IMR-90 (cell line): ENCODE results near the gene F2. TPM values are rescaled to one million over a fixed set of nuclear protein-coding genes. Genes with fewer than 3 reads are reported as not detected.

ENCODE experiments used
- ATAC-seq: fragments of 200-7000 bp; cut with Tn5 transposase; 2 replicates; pipeline ENCODE4 v1.9.1; 2020; ENCODE audit warnings: low read depth, mild to moderate bottlenecking, moderate library complexity
- BruUV-seq: library from RNA; stranded (reverse); fragments of 400-500 nt; replicated peaks from 2 replicates; lab custom pipeline; 2021; lab: Mats Ljungman, UMichigan
- CTCF ChIA-PET: fragments of 300-600 bp; formaldehyde crosslinking; extraction: SDS; loops from one replicate; lab custom pipeline; 2021; ENCODE audit warnings: antibody characterized with exemption; lab: Yijun Ruan, JAX
- POLR2A ChIA-PET: fragments of 300-600 bp; sonication (Branson Sonifier 250); formaldehyde crosslinking; loops from one replicate; lab custom pipeline; 2022; ENCODE audit warnings: antibody characterized with exemption; ENCODE audit not compliant: unreplicated experiment; lab: Charles Lee
- DNase-seq: peaks from one replicate; pipeline ENCODE4 v3.0.0; 2013
- H2AFZ ChIP-seq: replicated peaks from 2 replicates; pipeline ENCODE3; 2013; ENCODE audit warnings: low read length, mild to moderate bottlenecking; ENCODE audit not compliant: poor library complexity
- H2AK5ac ChIP-seq: 2 replicates; pipeline ENCODE4 v1.6.1; 2013; ENCODE audit warnings: low read depth, low read length, inconsistent platforms
- H2AK9ac ChIP-seq: replicated peaks from 2 replicates; pipeline ENCODE3; 2013; ENCODE audit warnings: mild to moderate bottlenecking, low read depth, low read length, moderate library complexity; ENCODE audit not compliant: poor library complexity
- H2BK120ac ChIP-seq: 2 replicates; pipeline ENCODE4 v1.6.1; 2013; ENCODE audit warnings: low read depth, low read length, inconsistent platforms
- H2BK15ac ChIP-seq: 3 replicates; pipeline ENCODE4 v1.6.1; 2013; ENCODE audit warnings: low read depth, low read length, inconsistent platforms
- H2BK20ac ChIP-seq: 2 replicates; pipeline ENCODE4 v1.6.1; 2013; ENCODE audit warnings: low read depth, mild to moderate bottlenecking, inconsistent platforms, low read length, moderate library complexity
- H2BK5ac ChIP-seq: 2 replicates; pipeline ENCODE4 v1.6.1; 2013; ENCODE audit warnings: mild to moderate bottlenecking, low read depth, low read length, inconsistent platforms; ENCODE audit not compliant: poor library complexity, severe bottlenecking
- H3K14ac ChIP-seq: replicated peaks from 2 replicates; pipeline ENCODE4 v1.6.1; 2013; ENCODE audit warnings: low read depth, low read length, inconsistent platforms
- H3K18ac ChIP-seq: 2 replicates; pipeline ENCODE4 v1.6.1; 2013; ENCODE audit warnings: low read depth, low read length, control low read depth
- H3K23ac ChIP-seq: 2 replicates; pipeline ENCODE4 v1.6.1; 2013; ENCODE audit warnings: low read depth, low read length, inconsistent platforms
- H3K27ac ChIP-seq: 2 replicates; pipeline ENCODE4 v1.5.1; 2013; ENCODE audit warnings: mild to moderate bottlenecking, control low read depth, low read length; ENCODE audit not compliant: insufficient read depth
- H3K27me3 ChIP-seq: 2 replicates; pipeline ENCODE4 v1.6.1; 2013; ENCODE audit warnings: low read length; ENCODE audit not compliant: control insufficient read depth, insufficient read depth
- H3K36me3 ChIP-seq: 2 replicates; pipeline ENCODE4 v1.6.1; 2013; ENCODE audit warnings: low read length, mixed read lengths; ENCODE audit not compliant: control insufficient read depth, insufficient read depth
- H3K4ac ChIP-seq: 2 replicates; pipeline ENCODE4 v1.6.1; 2013; ENCODE audit warnings: low read depth, low read length, inconsistent platforms
- H3K4me1 ChIP-seq: 2 replicates; pipeline ENCODE4 v1.6.1; 2013; ENCODE audit warnings: low read length, mixed read lengths; ENCODE audit not compliant: control insufficient read depth, insufficient read depth
- H3K4me2 ChIP-seq: 2 replicates; pipeline ENCODE4 v1.6.1; 2013; ENCODE audit warnings: low read depth, mild to moderate bottlenecking, control low read depth, low read length, moderate library complexity
- H3K4me3 ChIP-seq: 2 replicates; pipeline ENCODE4 v1.5.1; 2013; ENCODE audit warnings: low read depth, mild to moderate bottlenecking, control low read depth, low read length, moderate library complexity; ENCODE audit not compliant: insufficient read depth
- H3K56ac ChIP-seq: 2 replicates; pipeline ENCODE4 v1.6.1; 2013; ENCODE audit warnings: low read length, inconsistent platforms; ENCODE audit not compliant: insufficient read depth; ENCODE audit errors: extremely low read depth
- H3K79me1 ChIP-seq, 2 experiments: 2 replicates each; pipeline ENCODE4 v1.6.1; 2013; ENCODE audit warnings: low read length in 2 of 2, inconsistent platforms in 1 of 2, low read depth in 1 of 2
- H3K9ac ChIP-seq: 2 replicates; pipeline ENCODE4 v1.6.1; 2013; ENCODE audit warnings: low read depth, low read length, control low read depth
- H3K9me1 ChIP-seq: 2 replicates; pipeline ENCODE4 v1.6.1; 2013; ENCODE audit warnings: low read length, inconsistent platforms; ENCODE audit not compliant: insufficient read depth
- H3K9me3 ChIP-seq: 2 replicates; pipeline ENCODE4 v1.6.1; 2013; ENCODE audit warnings: low read length; ENCODE audit not compliant: control insufficient read depth, insufficient read depth
- H4K20me1 ChIP-seq: 2 replicates; pipeline ENCODE4 v1.6.1; 2013; ENCODE audit warnings: low read length, inconsistent platforms; ENCODE audit not compliant: insufficient read depth
- H4K5ac ChIP-seq: 2 replicates; pipeline ENCODE4 v1.6.1; 2013; ENCODE audit warnings: mild to moderate bottlenecking, low read depth, low read length, control low read depth
- H4K8ac ChIP-seq, 2 experiments: 2 replicates each; pipeline ENCODE4 v1.6.1; 2013; ENCODE audit warnings: low read depth in 2 of 2, low read length in 2 of 2, control low read depth in 1 of 2, inconsistent platforms in 1 of 2
- H4K91ac ChIP-seq: 2 replicates; pipeline ENCODE4 v1.6.1; 2013; ENCODE audit warnings: low read depth, low read length, inconsistent platforms; ENCODE audit not compliant: insufficient read depth
- BHLHE40 ChIP-seq: fragments of 150-350 bp; IDR thresholded peaks from 2 replicates; pipeline ENCODE4 v1.6.1; 2016; ENCODE audit warnings: mild to moderate bottlenecking, low read depth, low read length
- CEBPB ChIP-seq: IDR thresholded peaks from 2 replicates; pipeline ENCODE4 v1.6.1; 2012; ENCODE audit warnings: low read depth, low read length, improper control_type of control experiment
- FOS ChIP-seq: fragments of 150-350 bp; IDR thresholded peaks from 2 replicates; pipeline ENCODE4 v1.6.1; 2016; ENCODE audit warnings: low read depth, low read length
- NFE2L2 ChIP-seq: fragments of 150-350 bp; IDR thresholded peaks from 2 replicates; pipeline ENCODE4 v1.6.1; 2016; ENCODE audit warnings: low read depth, mild to moderate bottlenecking, low read length
- POLR2A ChIP-seq: IDR thresholded peaks from 2 replicates; pipeline ENCODE4 v1.6.1; 2012; ENCODE audit warnings: mild to moderate bottlenecking, low read depth, low read length
- RAD21 ChIP-seq: IDR thresholded peaks from 2 replicates; pipeline ENCODE4 v1.6.1; 2012; ENCODE audit warnings: low read length, improper control_type of control experiment
- RCOR1 ChIP-seq: IDR thresholded peaks from 2 replicates; pipeline ENCODE4 v1.6.1; 2012; ENCODE audit warnings: mild to moderate bottlenecking, low read length, improper control_type of control experiment; ENCODE audit not compliant: insufficient replicate concordance
- RFX5 ChIP-seq: IDR thresholded peaks from 2 replicates; pipeline ENCODE4 v1.8.0; 2012; ENCODE audit warnings: low read depth, mild to moderate bottlenecking, low read length, moderate library complexity
- WGBS, 2 experiments: methylation state at CpG; one replicate each; pipeline versions ENCODE4 v1.1.5 to v1.1.7; 2013; ENCODE audit warnings: missing lambda C conversion rate in 2 of 2; ENCODE audit not compliant: insufficient read length in 1 of 2; ENCODE audit errors: extremely low coverage in 2 of 2; 5-methylcytosine and 5-hydroxymethylcytosine counted together
- dilution Hi-C: fragments of 300-500 bp; cut with HindIII; formaldehyde crosslinking; loops from one replicate; pipeline ENCODE4 v1.14.3; 2018; ENCODE audit warnings: low sequenced_read_pairs; ENCODE audit not compliant: unreplicated experiment
- in situ Hi-C: fragments of 300-500 bp; cut with MboI; formaldehyde crosslinking; loops from 3 replicates; pipeline ENCODE4 v1.14.3; 2019; ENCODE audit warnings: low sequenced_read_pairs, inconsistent platforms, mixed read lengths
- intact Hi-C: fragments of 100-400 bp; cut with micrococcal nuclease; formaldehyde crosslinking; loops from 2 replicates; pipeline ENCODE4 v1.10.0; 2022
- polyA plus RNA-seq, 3 experiments: library from polyadenylated mRNA; depleted of rRNA; stranded (reverse); fragments of >200 nt; gene quantifications; 2 replicates each; pipeline ENCODE4 v1.2.3, GENCODE V29; 2012; ENCODE audit warnings: low replicate concordance in 1 of 3
- total RNA-seq: library from RNA; depleted of rRNA; stranded (reverse); fragments of >200 nt; gene quantifications from 2 replicates; pipeline ENCODE4 v1.2.3, GENCODE V29; 2012
- TF ChIP-seq, protein P1 (sequence below): fragments of 150-350 bp; IDR thresholded peaks from 2 replicates; pipeline ENCODE4 v1.6.1; 2016; ENCODE audit warnings: low read depth, mild to moderate bottlenecking, low read length, moderate library complexity, borderline replicate concordance
- TF ChIP-seq, protein P2 (sequence below): conservative IDR thresholded peaks from 2 replicates; pipeline ENCODE4 v1.5.1; 2012; ENCODE audit warnings: mild to moderate bottlenecking, low read depth, low read length, improper control_type of control experiment

F2 gene
- total and polyA plus RNA-seq, 2 of the 4 experiments (the other 2 are of a cell fraction) = not detected

DNA sequence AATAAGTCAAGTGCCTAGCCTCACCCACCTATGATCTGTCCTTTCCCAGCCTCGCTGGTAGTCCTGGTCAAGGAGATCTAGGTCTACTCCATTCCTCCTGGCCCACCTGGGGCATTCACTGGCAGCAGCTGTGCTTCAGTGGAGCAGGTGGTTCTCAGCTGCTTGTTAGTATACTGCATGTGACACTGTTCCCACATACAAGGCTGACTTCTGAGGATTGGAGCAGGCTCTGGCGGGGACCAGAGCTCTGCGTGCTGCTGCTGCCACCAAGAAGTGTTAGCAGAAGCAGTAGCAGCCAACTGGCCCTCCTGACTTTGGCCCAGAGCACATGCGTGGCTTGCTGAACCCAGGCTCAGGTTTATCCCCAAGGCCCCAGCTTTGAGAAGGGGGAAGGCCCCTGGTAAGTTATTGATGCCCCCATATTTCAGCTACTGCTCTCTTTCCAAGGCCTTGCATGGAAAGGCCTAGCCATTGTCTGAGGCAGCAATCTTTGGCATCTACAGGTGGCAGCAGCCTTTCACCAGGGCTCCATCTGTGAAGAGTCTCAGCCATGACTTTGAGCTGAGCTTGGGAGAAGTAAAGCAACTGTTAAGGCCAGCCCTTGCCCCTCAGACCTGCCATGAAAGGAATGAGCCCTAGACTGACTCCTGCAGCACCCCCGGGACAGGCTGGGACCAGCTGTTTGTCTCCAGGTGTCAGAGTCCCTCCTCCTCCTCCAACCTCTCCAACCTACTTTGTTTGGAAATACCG lies 45.1 kb upstream of the F2 start (continued):
- no peak for TF ChIP-seq NFE2L2

DNA sequence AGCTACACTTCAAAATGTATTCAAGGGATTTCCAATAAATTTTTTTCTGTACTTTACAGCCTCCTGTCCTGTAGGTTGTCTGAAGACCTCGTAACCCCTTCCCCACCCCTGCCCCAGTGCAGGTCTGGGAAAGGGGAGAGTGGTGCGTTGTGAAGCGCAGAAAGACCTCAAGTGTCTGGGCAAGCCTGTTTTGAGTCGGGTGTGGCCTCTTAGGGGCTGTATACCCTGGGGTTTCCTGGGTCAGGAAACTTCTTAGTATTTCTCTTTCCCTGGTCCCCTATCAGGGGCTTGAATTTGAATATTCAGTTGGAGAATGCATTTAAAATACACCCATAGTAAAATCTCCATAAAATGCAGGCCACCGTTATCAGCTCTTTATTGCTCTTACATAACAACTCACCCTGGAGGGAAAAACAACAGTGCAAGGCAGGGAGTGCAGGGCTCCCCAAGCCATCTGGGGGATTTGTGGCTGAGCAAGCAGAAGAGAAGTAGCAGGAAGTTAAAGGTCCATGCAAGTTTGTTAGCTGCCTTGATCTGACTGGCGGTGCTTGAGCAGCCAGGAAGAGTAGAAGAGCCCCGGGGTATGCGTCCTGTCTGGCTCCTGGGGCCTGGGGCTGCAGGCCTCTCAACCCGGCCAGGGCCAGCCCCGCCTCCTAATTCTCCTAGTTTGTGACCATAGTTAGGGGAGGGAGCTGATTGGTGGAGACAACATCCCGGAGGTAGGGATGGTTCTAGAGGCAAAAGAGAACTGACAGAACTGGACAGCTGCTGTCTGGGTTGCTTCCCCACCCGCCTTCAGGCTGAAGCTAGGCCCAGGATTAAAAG lies 44.3 kb upstream of the F2 start:
- Histone ChIP-seq H3K14ac (0 out of 2 replicates have a peak overlapping the region, but pooled peaks have one; percentile 52), H3K27ac (peak overlapping the region; percentile 22; the same call in 1 of the 2 replicates), H3K79me1 (peaks cover 0 to 6% of the 10 kb centered on the region in 2 experiments; a peak in 1 of 4 replicates), H3K4ac (peak overlapping the region; percentile 82), H2AK5ac (no peak overlapping the region), H3K9me3 (no peaks in the 10 kb centered on the region), H3K4me2 (no peak overlapping the region), H2AK9ac (peak overlapping the region; percentile 2), H3K9ac (no peak overlapping the region), H2AFZ (peak overlapping the region; percentile 3), H4K8ac (peak overlapping the region in 1 of 2 experiments; percentile 41; a peak in 2 of 4 replicates), H3K4me3 (no peak overlapping the region), H3K56ac (no peak overlapping the region), H3K4me1 (peaks cover 10% of the 10 kb centered on the region), H4K91ac (no peak overlapping the region), H3K9me1 (peaks cover 8% of the 10 kb centered on the region; the same call in 1 of the 2 replicates), H2BK5ac (peak overlapping the region; percentile 10), H2BK15ac (no peak overlapping the region), H3K36me3 (peaks cover 56% of the 10 kb centered on the region), H3K18ac (no peak overlapping the region), H3K23ac (no peak overlapping the region; the same call in none of the 2 replicates), H2BK120ac (no peak overlapping the region), H2BK20ac (no peak overlapping the region; the same call in 1 of the 2 replicates), H3K27me3 (no peaks in the 10 kb centered on the region), H4K5ac (peak overlapping the region; percentile 10; the same call in 1 of the 2 replicates), H4K20me1 (0 out of 2 replicates have a peak, but pooled peaks cover 3% of the 10 kb centered on the region)
- ChIA-PET CTCF (no interaction called here), POLR2A (no interaction called here)
- TF ChIP-seq NFE2L2 (no peak), RCOR1 (no peak), RAD21 (no peak), CEBPB (no peak), FOS (no peak), POLR2A (no peak), RFX5 (no peak), BHLHE40 (no peak)
- TF ChIP-seq, protein P1, sequence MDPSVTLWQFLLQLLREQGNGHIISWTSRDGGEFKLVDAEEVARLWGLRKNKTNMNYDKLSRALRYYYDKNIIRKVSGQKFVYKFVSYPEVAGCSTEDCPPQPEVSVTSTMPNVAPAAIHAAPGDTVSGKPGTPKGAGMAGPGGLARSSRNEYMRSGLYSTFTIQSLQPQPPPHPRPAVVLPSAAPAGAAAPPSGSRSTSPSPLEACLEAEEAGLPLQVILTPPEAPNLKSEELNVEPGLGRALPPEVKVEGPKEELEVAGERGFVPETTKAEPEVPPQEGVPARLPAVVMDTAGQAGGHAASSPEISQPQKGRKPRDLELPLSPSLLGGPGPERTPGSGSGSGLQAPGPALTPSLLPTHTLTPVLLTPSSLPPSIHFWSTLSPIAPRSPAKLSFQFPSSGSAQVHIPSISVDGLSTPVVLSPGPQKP = no peak
- TF ChIP-seq, protein P2, sequence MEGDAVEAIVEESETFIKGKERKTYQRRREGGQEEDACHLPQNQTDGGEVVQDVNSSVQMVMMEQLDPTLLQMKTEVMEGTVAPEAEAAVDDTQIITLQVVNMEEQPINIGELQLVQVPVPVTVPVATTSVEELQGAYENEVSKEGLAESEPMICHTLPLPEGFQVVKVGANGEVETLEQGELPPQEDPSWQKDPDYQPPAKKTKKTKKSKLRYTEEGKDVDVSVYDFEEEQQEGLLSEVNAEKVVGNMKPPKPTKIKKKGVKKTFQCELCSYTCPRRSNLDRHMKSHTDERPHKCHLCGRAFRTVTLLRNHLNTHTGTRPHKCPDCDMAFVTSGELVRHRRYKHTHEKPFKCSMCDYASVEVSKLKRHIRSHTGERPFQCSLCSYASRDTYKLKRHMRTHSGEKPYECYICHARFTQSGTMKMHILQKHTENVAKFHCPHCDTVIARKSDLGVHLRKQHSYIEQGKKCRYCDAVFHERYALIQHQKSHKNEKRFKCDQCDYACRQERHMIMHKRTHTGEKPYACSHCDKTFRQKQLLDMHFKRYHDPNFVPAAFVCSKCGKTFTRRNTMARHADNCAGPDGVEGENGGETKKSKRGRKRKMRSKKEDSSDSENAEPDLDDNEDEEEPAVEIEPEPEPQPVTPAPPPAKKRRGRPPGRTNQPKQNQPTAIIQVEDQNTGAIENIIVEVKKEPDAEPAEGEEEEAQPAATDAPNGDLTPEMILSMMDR = no peak
- ATAC-seq (peak; percentile 30), DNase-seq (peak; percentile 18)
- no CpG with 5 or more reads among the region's 12 CpGs for whole genome bisulfite sequencing, 2 experiments
- BruUV-seq = no TSS peak
- in situ Hi-C loops = no loop called here
- dilution Hi-C loops = no loop called here
- intact Hi-C loops = no loop called here
